MM.1S (cell line): Measurements from ENCODE around the gene ENTPD6.

ENCODE experiments used
- CTCF ChIP-seq: fragments of 300-600 bp; sonication (generic); IDR thresholded peaks from 2 replicates; pipeline ENCODE4 v1.5.1; 2016; ENCODE audit warnings: antibody characterized with exemption, low read length, mixed read lengths
- EZH2 ChIP-seq: fragments of 300-600 bp; sonication (generic); optimal IDR thresholded peaks from 2 replicates; pipeline ENCODE3; 2017; ENCODE audit warnings: low read depth, mild to moderate bottlenecking, antibody characterized with exemption, low read length, mixed read lengths
- EZH2phosphoT487 ChIP-seq: fragments of 300-600 bp; sonication (generic); IDR thresholded peaks from 2 replicates; pipeline ENCODE4 v1.6.1; 2018; ENCODE audit warnings: antibody characterized with exemption, low read length

GRCh38 chr20:25273541-25274358 lies 78.2 kb downstream of the ENTPD6 start:
- no peak for TF ChIP-seq CTCF
- no peak for TF ChIP-seq EZH2phosphoT487
- no peak for TF ChIP-seq EZH2
